GM18907 (cell line): ENCODE measurements around the gene ABCD1.
"Not testable (repeated sequence)": the region's sequence is repeated elsewhere in the genome, so short reads cannot be mapped to it uniquely, and the experiment has no call there.

Experiments
- ATAC-seq: cut with Tn5 transposase; IDR thresholded peaks from one replicate; pipeline ENCODE4 v1.9.1; 2021; ENCODE audit warnings: mild to moderate bottlenecking, moderate library complexity; ENCODE audit not compliant: unreplicated experiment

Gene ABCD1

GRCh38 chrX:153732401-153732800 lies 7.7 kb downstream of the ABCD1 start:
- no peak for ATAC-seq

GRCh38 chrX:153733651-153734240 lies 9.1 kb downstream of the ABCD1 start:
- no peak for ATAC-seq

GRCh38 chrX:153734871-153735270 lies 10.2 kb downstream of the ABCD1 start:
- no peak for ATAC-seq

- no peak for ATAC-seq
Measured at GRCh38 chrX:153735274-153735673, 10.6 kb downstream of the ABCD1 start.

- no peak for ATAC-seq
Measured at GRCh38 chrX:153736071-153736820, 11.6 kb downstream of the ABCD1 start.

- no peak for ATAC-seq
Measured at GRCh38 chrX:153736871-153737441, 12.3 kb downstream of the ABCD1 start.

- no peak for ATAC-seq
Measured at GRCh38 chrX:153738056-153738605, 13.5 kb downstream of the ABCD1 start.

- no peak for ATAC-seq
Measured at GRCh38 chrX:153739754-153740486, 15.3 kb downstream of the ABCD1 start.

- ATAC-seq: no peak
Measured at GRCh38 chrX:153740631-153741222, 16.1 kb downstream of the ABCD1 start.

GRCh38 chrX:153741446-153741845 lies 16.8 kb downstream of the ABCD1 start:
- no peak for ATAC-seq

- ATAC-seq: not testable (repeated sequence)
Measured at GRCh38 chrX:153742111-153742510, 17.5 kb downstream of the ABCD1 start.

GRCh38 chrX:153742796-153743467 lies 18.3 kb downstream of the ABCD1 start:
- not testable (repeated sequence) for ATAC-seq

- ATAC-seq: not testable (repeated sequence)
Measured at GRCh38 chrX:153743468-153744209, 19.0 kb downstream of the ABCD1 start.

GRCh38 chrX:153744210-153745066 lies 19.8 kb downstream of the ABCD1 start:
- ATAC-seq: no peak

GRCh38 chrX:153745067-153745433 lies 20.4 kb downstream of the ABCD1 start:
- ATAC-seq: not testable (repeated sequence)

GRCh38 chrX:153746359-153746758 lies 21.7 kb downstream of the ABCD1 start:
- no peak for ATAC-seq

GRCh38 chrX:153746991-153747390 lies 22.3 kb downstream of the ABCD1 start:
- ATAC-seq: not testable (repeated sequence)

GRCh38 chrX:153749017-153749416 lies 24.4 kb downstream of the ABCD1 start:
- not testable (repeated sequence) for ATAC-seq
